ENCODE results near the gene SPRR3. TPM values are rescaled to one million over a fixed set of nuclear protein-coding genes. Genes with fewer than 3 reads are reported as not detected.

The SPRR3 gene
- polyA plus RNA-seq, 3 donors, result not detected

- no peaks in the 10 kb centered on the region for H4K20me1 ChIP-seq (ENCODE audit: insufficient read depth, low read length)
- no peak overlapping the region for H3K4me3 ChIP-seq (replicated peaks in 1 of 3; ENCODE audit: low read depth in 2 of 3, low read length in 3 of 3)
- no peak overlapping the region for H3K4me2 ChIP-seq (replicated peaks; ENCODE audit: extremely low read depth, low read length, poor library complexity, severe bottlenecking)
- intact Hi-C loops (cut with micrococcal nuclease), result no loop called here
- no peaks in the 10 kb centered on the region for H3K4me1 Mint-ChIP-seq
- H3K27ac ChIP-seq (ENCODE audit: low read depth in 1 of 2, low read length in 2 of 2), result no peak overlapping the region
- no peak overlapping the region for H2AFZ ChIP-seq (ENCODE audit: insufficient read depth, low read depth, low read length, poor library complexity, severe bottlenecking)
- H3K9me3 Mint-ChIP-seq, result peaks cover 0 to 4% (median 0%) of the 10 kb centered on the region in 7 donors
- DNase-seq, result no peak
- H3K4me1 ChIP-seq (ENCODE audit: control insufficient read depth in 1 of 2, insufficient read depth in 2 of 2, low read length in 2 of 2), result no peaks in the 10 kb centered on the region
- no peak overlapping the region for H3K4me3 Mint-ChIP-seq
- no peak for TF ChIP-seq CTCF (IDR thresholded peaks at IDR 0.05)
- H3K9ac ChIP-seq (ENCODE audit: insufficient read depth, low read length, poor library complexity, severe bottlenecking), result no peak overlapping the region
- H3K9me3 ChIP-seq (replicated peaks in 1 of 2; ENCODE audit: control insufficient read depth in 1 of 2, insufficient read depth in 1 of 2, low read length in 2 of 2), result no peaks in the 10 kb centered on the region
- no peaks in the 10 kb centered on the region for H3K79me2 ChIP-seq (ENCODE audit: insufficient read depth, low read length)
- H3K36me3 ChIP-seq (replicated peaks in 1 of 2; ENCODE audit: control insufficient read depth in 1 of 2, insufficient read depth in 2 of 2, low read length in 2 of 2), result no peaks in the 10 kb centered on the region
- no peaks in the 10 kb centered on the region for H3K36me3 Mint-ChIP-seq
- peaks cover 2 to 17% (median 11%) of the 10 kb centered on the region in 3 donors for H3K27me3 Mint-ChIP-seq (ENCODE audit: low read depth in 3 of 3)
- 0% methylated on average over 1 of the region's 3 CpGs for WGBS (ENCODE audit: insufficient coverage)
- H3K27ac Mint-ChIP-seq, result no peak overlapping the region
- H3K27me3 ChIP-seq (ENCODE audit: control insufficient read depth in 2 of 2, insufficient read depth in 2 of 2, low read length in 2 of 2), result no peaks in the 10 kb centered on the region
Measured at GRCh38 chr1:153032677-153033308, 31.2 kb downstream of the SPRR3 start.

- intact Hi-C loops (cut with micrococcal nuclease), result no loop called here
- H3K36me3 ChIP-seq (replicated peaks in 1 of 2; ENCODE audit: control insufficient read depth in 1 of 2, insufficient read depth in 2 of 2, low read length in 2 of 2), result no peaks in the 10 kb centered on the region
- no peak for DNase-seq
- no peaks in the 10 kb centered on the region for H3K9me3 ChIP-seq (replicated peaks in 1 of 2; ENCODE audit: control insufficient read depth in 1 of 2, insufficient read depth in 1 of 2, low read length in 2 of 2)
- no peak overlapping the region for H3K4me2 ChIP-seq (replicated peaks; ENCODE audit: extremely low read depth, low read length, poor library complexity, severe bottlenecking)
- H3K4me1 ChIP-seq (ENCODE audit: control insufficient read depth in 1 of 2, insufficient read depth in 2 of 2, low read length in 2 of 2), result no peaks in the 10 kb centered on the region
- WGBS (ENCODE audit: insufficient coverage), result no CpG with 5 or more reads among the region's 1 CpG
- no peak overlapping the region for H3K27ac ChIP-seq (ENCODE audit: low read depth in 1 of 2, low read length in 2 of 2)
- no peak for TF ChIP-seq CTCF (IDR thresholded peaks at IDR 0.05)
- H3K27me3 ChIP-seq (ENCODE audit: control insufficient read depth in 2 of 2, insufficient read depth in 2 of 2, low read length in 2 of 2), result no peaks in the 10 kb centered on the region
- no peak overlapping the region for H3K9ac ChIP-seq (ENCODE audit: insufficient read depth, low read length, poor library complexity, severe bottlenecking)
- H3K79me2 ChIP-seq (ENCODE audit: insufficient read depth, low read length), result no peaks in the 10 kb centered on the region
- no peak overlapping the region for H3K4me3 Mint-ChIP-seq
- H3K27me3 Mint-ChIP-seq (ENCODE audit: low read depth in 3 of 3), result peaks cover 5 to 20% (median 11%) of the 10 kb centered on the region in 3 donors
- H3K4me3 ChIP-seq (replicated peaks in 1 of 3; ENCODE audit: low read depth in 2 of 3, low read length in 3 of 3), result no peak overlapping the region
- no peak overlapping the region for H3K27ac Mint-ChIP-seq
- H3K9me3 Mint-ChIP-seq, result peaks cover 0 to 2% (median 0%) of the 10 kb centered on the region in 7 donors
- H3K4me1 Mint-ChIP-seq, result no peaks in the 10 kb centered on the region
- no peak overlapping the region for H2AFZ ChIP-seq (ENCODE audit: insufficient read depth, low read depth, low read length, poor library complexity, severe bottlenecking)
- H4K20me1 ChIP-seq (ENCODE audit: insufficient read depth, low read length), result no peaks in the 10 kb centered on the region
- no peaks in the 10 kb centered on the region for H3K36me3 Mint-ChIP-seq
Measured at GRCh38 chr1:153035211-153035610, 33.7 kb downstream of the SPRR3 start.

Measured in CD14-positive monocyte (primary cell).